ENCODE measurements around the gene RBFOX1. TPM values are rescaled to one million over a fixed set of nuclear protein-coding genes. Genes with fewer than 3 reads are reported as not detected.

Gene RBFOX1
- total RNA-seq, 4 donors from 2014 or later, result not detected

DNA sequence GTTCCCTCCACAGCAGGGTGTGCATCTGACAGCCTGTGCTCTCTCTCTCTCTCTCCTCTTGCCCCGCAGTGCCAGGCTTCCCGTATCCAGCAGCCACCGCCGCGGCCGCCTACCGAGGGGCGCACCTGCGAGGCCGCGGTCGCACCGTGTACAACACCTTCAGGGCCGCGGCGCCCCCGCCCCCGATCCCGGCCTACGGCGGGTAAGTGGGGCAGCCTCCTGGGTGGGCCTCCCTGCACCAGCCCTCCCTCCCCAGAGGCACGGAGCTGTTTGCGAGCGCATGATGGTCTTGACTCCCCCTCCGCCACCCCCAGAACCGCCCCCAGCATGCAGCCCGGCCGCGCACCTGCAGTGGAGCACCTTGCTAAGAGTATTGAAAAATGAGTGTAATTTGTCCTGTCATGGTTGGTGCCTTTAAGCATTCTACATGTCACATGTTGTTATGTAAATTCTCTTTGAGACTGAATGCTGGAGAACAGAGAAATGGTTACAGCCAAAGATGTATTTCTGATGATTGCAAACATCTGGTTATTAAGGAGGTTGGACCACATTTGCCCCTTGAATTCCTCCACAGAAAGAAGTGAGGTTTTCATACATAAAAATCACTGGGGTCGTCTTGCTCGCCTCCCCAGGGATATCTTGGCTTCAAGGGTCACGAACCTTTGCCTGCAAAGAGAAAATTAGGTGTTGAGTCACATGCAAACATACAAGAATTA lies 321.3 kb downstream of the RBFOX1 start:
- no peaks in the 10 kb centered on the region for H3K36me3 ChIP-seq
- H3K9me3 ChIP-seq, result no peaks in the 10 kb centered on the region
- no peak for TF ChIP-seq POLR2A (IDR thresholded peaks at IDR 0.05; ENCODE audit: low read depth)
- no peak for DNase-seq (ENCODE audit: extremely low spot score)
- H3K4me3 ChIP-seq, result no peak overlapping the region
- no peaks in the 10 kb centered on the region for H3K4me1 ChIP-seq
- H3K27me3 ChIP-seq, result peaks cover 0 to 6% (median 0%) of the 10 kb centered on the region in 4 donors
- no peak overlapping the region for H3K27ac ChIP-seq (replicated peaks in 1 of 4)
- intact Hi-C loops (cut with DNase I), result no loop called here
- 89% methylated on average over 32 of the region's 32 CpGs for WGBS

DNA sequence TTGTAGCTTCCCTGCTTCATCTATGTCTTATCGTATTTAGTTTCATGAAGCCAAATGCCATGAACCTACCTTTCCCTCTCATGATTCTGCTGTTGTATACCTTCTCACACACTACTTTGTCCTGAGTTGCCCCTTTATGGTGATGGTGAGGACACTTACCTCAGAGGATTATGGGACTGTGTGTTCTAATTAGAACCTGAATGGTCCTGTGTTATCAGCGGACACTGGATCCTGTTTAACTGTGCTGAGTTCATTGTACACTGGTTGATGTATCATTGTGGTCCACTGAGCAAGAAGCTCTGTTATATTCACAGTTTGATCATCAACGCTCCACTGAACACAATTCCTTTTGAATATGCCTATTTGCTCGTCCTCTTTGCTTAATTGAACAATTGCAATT lies 343.0 kb downstream of the RBFOX1 start:
- 85% methylated on average over 4 of the region's 4 CpGs for WGBS
- intact Hi-C loops (cut with DNase I), result no loop called here

DNA sequence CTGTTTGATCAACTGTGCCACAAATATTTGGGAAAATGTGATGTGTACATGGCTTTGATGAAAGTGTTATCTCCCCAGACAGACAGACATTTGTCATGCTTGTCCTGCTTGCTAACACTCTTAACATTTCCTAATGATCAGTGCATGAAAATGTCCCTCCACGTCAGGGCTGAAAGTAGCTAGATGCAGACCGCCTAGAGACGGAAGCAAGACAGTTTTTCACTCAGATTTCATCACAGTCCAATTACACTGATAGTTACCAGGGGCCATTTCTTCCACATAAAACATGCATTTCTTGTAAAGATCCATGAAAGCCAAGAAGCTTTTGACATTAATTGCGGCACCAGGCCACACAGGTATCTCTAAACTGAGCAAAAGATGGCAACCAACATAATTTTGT lies 347.7 kb downstream of the RBFOX1 start:
- intact Hi-C loops (cut with DNase I), result no loop called here
- no peaks in the 10 kb centered on the region for H3K9me3 ChIP-seq
- H3K4me3 ChIP-seq, result no peak overlapping the region
- no peak for DNase-seq (ENCODE audit: extremely low spot score)
- 74% methylated on average over 4 of the region's 4 CpGs for WGBS
- TF ChIP-seq EP300 (IDR thresholded peaks at IDR 0.05), result no peak
- no peak for TF ChIP-seq POLR2AphosphoS5 (IDR thresholded peaks at IDR 0.05)
- TF ChIP-seq, protein P1, sequence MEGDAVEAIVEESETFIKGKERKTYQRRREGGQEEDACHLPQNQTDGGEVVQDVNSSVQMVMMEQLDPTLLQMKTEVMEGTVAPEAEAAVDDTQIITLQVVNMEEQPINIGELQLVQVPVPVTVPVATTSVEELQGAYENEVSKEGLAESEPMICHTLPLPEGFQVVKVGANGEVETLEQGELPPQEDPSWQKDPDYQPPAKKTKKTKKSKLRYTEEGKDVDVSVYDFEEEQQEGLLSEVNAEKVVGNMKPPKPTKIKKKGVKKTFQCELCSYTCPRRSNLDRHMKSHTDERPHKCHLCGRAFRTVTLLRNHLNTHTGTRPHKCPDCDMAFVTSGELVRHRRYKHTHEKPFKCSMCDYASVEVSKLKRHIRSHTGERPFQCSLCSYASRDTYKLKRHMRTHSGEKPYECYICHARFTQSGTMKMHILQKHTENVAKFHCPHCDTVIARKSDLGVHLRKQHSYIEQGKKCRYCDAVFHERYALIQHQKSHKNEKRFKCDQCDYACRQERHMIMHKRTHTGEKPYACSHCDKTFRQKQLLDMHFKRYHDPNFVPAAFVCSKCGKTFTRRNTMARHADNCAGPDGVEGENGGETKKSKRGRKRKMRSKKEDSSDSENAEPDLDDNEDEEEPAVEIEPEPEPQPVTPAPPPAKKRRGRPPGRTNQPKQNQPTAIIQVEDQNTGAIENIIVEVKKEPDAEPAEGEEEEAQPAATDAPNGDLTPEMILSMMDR (IDR thresholded peaks at IDR 0.05), result no peak
- TF ChIP-seq POLR2A (IDR thresholded peaks at IDR 0.05; ENCODE audit: low read depth), result no peak
- H3K27me3 ChIP-seq, result no peaks in the 10 kb centered on the region
- no peaks in the 10 kb centered on the region for H3K4me1 ChIP-seq
- no peak overlapping the region for H3K27ac ChIP-seq (replicated peaks in 1 of 4)
- H3K36me3 ChIP-seq, result no peaks in the 10 kb centered on the region

More for the DNA sequence above, 343.0 kb downstream of the RBFOX1 start:
- Histone ChIP-seq H3K4me1 (no peaks in the 10 kb centered on the region), H3K9me3 (no peaks in the 10 kb centered on the region), H3K27ac (replicated peaks in 1 of 4) (no peak overlapping the region), H3K4me3 (no peak overlapping the region), H3K36me3 (no peaks in the 10 kb centered on the region), H3K27me3 (no peaks in the 10 kb centered on the region)
- TF ChIP-seq EP300 (IDR thresholded peaks at IDR 0.05) (no peak), POLR2A (IDR thresholded peaks at IDR 0.05; ENCODE audit: low read depth) (no peak), POLR2AphosphoS5 (IDR thresholded peaks at IDR 0.05) (no peak)
- TF ChIP-seq, protein P1 (IDR thresholded peaks at IDR 0.05), result no peak
- DNase-seq (ENCODE audit: extremely low spot score), result peak; percentile 47

DNA sequence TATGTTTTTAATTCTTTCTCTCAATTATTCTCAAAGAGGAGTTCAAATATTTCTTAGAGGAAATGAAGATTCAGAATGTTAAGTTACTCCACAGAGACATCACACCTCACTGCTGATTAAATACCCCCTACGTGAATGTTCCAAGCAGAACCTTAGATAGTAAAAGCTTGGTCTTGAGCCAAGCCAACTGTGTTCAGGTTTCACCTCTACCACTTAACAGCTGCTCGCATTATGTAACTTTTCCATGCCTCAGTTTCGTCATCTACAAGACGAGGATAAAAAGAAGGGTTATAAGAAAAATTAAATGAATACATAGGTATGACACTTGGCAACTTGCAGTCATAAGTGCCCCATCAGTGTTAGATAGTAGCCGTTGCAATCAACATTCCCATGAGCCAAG lies 356.2 kb downstream of the RBFOX1 start:
- Histone ChIP-seq H3K27ac (replicated peaks in 1 of 4) (no peak overlapping the region), H3K27me3 (no peaks in the 10 kb centered on the region), H3K4me3 (no peak overlapping the region), H3K4me1 (no peaks in the 10 kb centered on the region), H3K9me3 (no peaks in the 10 kb centered on the region), H3K36me3 (no peaks in the 10 kb centered on the region)
- WGBS, result 66% methylated on average over 5 of the region's 5 CpGs
- intact Hi-C loops (cut with DNase I), result no loop called here
- TF ChIP-seq, protein P1 (IDR thresholded peaks at IDR 0.05), result no peak
- no peak for TF ChIP-seq POLR2A (IDR thresholded peaks at IDR 0.05; ENCODE audit: low read depth)
- no peak for TF ChIP-seq EP300 (IDR thresholded peaks at IDR 0.05)
- TF ChIP-seq POLR2AphosphoS5 (IDR thresholded peaks at IDR 0.05), result no peak
- DNase-seq (ENCODE audit: extremely low spot score), result no peak

DNA sequence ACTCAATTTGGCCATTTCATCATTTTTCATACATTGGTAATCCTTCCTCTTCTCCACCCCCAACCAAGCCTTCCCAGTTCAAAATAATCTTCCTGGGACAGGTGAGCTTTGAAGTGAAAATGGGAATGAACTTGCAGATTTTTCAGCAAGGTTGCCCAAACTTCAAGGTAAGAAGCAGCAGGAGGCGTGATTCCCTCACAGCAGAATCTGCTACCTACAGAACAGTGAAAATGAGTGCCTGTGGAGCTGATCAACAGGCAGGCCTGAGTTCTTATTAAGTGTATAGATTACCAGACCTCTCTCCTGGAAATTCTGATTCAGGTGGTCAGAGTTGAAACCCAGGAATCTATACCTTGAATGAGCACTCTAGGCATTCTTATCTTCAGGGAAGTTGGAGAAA lies 356.6 kb downstream of the RBFOX1 start:
- WGBS, result 93% methylated on average over 1 of the region's 1 CpG
- H3K27ac ChIP-seq (replicated peaks in 1 of 4), result no peak overlapping the region
- H3K36me3 ChIP-seq, result no peaks in the 10 kb centered on the region
- TF ChIP-seq, protein P1 (IDR thresholded peaks at IDR 0.05), result no peak
- TF ChIP-seq POLR2AphosphoS5 (IDR thresholded peaks at IDR 0.05) (no peak), EP300 (IDR thresholded peaks at IDR 0.05) (no peak), POLR2A (IDR thresholded peaks at IDR 0.05; ENCODE audit: low read depth) (no peak)
- no peaks in the 10 kb centered on the region for H3K27me3 ChIP-seq
- DNase-seq (ENCODE audit: extremely low spot score), result no peak
- intact Hi-C loops (cut with DNase I), result no loop called here
- no peak overlapping the region for H3K4me3 ChIP-seq
- no peaks in the 10 kb centered on the region for H3K9me3 ChIP-seq
- H3K4me1 ChIP-seq, result no peaks in the 10 kb centered on the region
